Measurements from ENCODE around the gene BBOX1.
"Not testable (repeated sequence)": the region's sequence is repeated elsewhere in the genome, so short reads cannot be mapped to it uniquely, and the experiment has no call there.

Gene BBOX1

GRCh38 chr11:27138716-27139115 is 98.1 kb downstream of the BBOX1 start:
- DNase-seq = no peak

- DNase-seq = no peak
These were observed 99.2 kb downstream of the BBOX1 start for GRCh38 chr11:27139742-27140367.

GRCh38 chr11:27141576-27141975 is 101.0 kb downstream of the BBOX1 start:
- DNase-seq = no peak

- no peak for DNase-seq
These were observed 107.3 kb downstream of the BBOX1 start for GRCh38 chr11:27147916-27148315.

- no peak for DNase-seq
These were observed 107.9 kb downstream of the BBOX1 start for GRCh38 chr11:27148506-27148905.

- DNase-seq = no peak
These were observed 109.5 kb downstream of the BBOX1 start for GRCh38 chr11:27150098-27150497.

- DNase-seq = no peak
These were observed 112.5 kb downstream of the BBOX1 start for GRCh38 chr11:27153136-27153535.

- no peak for DNase-seq
These were observed 118.1 kb downstream of the BBOX1 start for GRCh38 chr11:27158456-27159334.

GRCh38 chr11:27159335-27159679 is 118.7 kb downstream of the BBOX1 start:
- DNase-seq = no peak

GRCh38 chr11:27161071-27161470 is 120.5 kb downstream of the BBOX1 start:
- DNase-seq = no peak

GRCh38 chr11:27162237-27162636 is 121.6 kb downstream of the BBOX1 start:
- DNase-seq = no peak

GRCh38 chr11:27166130-27166529 is 125.5 kb downstream of the BBOX1 start:
- no peak for DNase-seq

- DNase-seq = no peak
These were observed 130.9 kb downstream of the BBOX1 start for GRCh38 chr11:27171376-27171958.

- DNase-seq = no peak
These were observed 132.9 kb downstream of the BBOX1 start for GRCh38 chr11:27173545-27173944.

GRCh38 chr11:27174021-27174420 is 133.4 kb downstream of the BBOX1 start:
- no peak for DNase-seq

GRCh38 chr11:27174672-27175210 is 134.1 kb downstream of the BBOX1 start:
- DNase-seq = no peak

GRCh38 chr11:27175562-27175961 is 134.9 kb downstream of the BBOX1 start:
- DNase-seq = not testable (repeated sequence)

All from CD4-positive, alpha-beta T cell treated with Interferon alpha-2 for 1 hour (primary cell).